B cell (primary cell): Measurements from ENCODE around the gene HSD17B14. TPM values are rescaled to one million over a fixed set of nuclear protein-coding genes. Genes with fewer than 3 reads are reported as not detected.
A peak's percentile ranks its signal among the peaks of the same experiment; 100 is the strongest.

Experiments
- ATAC-seq: fragments of 200-7000 bp; cut with Tn5 transposase; one replicate; pipeline ENCODE4 v1.10.0; 2021; ENCODE audit warnings: low read depth, mild to moderate bottlenecking, moderate number of reproducible peaks, moderate library complexity
- CTCF ChIA-PET: fragments of 350-600 bp; sonication (Branson Sonifier 250); formaldehyde crosslinking; loops from one replicate; lab custom pipeline; 2021; ENCODE audit warnings: antibody characterized with exemption, inconsistent platforms; lab: Charles Lee
- POLR2A ChIA-PET: fragments of 350-600 bp; sonication (Branson Sonifier 250); formaldehyde crosslinking; loops from one replicate; lab custom pipeline; 2021; ENCODE audit warnings: antibody characterized with exemption; lab: Charles Lee
- DNase-seq: peaks from one replicate; pipeline ENCODE4 v3.0.0; 2013
- H2AFZ ChIP-seq: 2 replicates; pipeline ENCODE4 v1.6.1; 2012; ENCODE audit warnings: mild to moderate bottlenecking, low read depth, low read length; ENCODE audit not compliant: insufficient read depth, poor library complexity, severe bottlenecking
- H3K27ac ChIP-seq, 2 donors: 1 replicate in 1 of 2; 2 replicates in 1 of 2; pipeline ENCODE4 v1.5.1; 2012 to 2013; ENCODE audit warnings: low read length in 2 of 2, mild to moderate bottlenecking in 2 of 2, moderate library complexity in 1 of 2
- H3K27me3 ChIP-seq, 4 experiments: fragments of 200-600 bp in 1 of 4; sonication (generic) in 1 of 4; replicated peaks in 1 of 4; 1 replicate in 2 of 4; 2 replicates in 2 of 4; pipeline versions ENCODE4 v1.6.1 to v1.7.0; 2013 to 2016; ENCODE audit warnings: low read length in 3 of 4, mild to moderate bottlenecking in 2 of 4, mixed read lengths in 1 of 4, moderate library complexity in 1 of 4; ENCODE audit not compliant: insufficient read depth in 4 of 4, control insufficient read depth in 3 of 4; ENCODE audit errors: control extremely low read depth in 1 of 4
- H3K36me3 ChIP-seq, 2 experiments: replicated peaks in 1 of 2; 1 replicate in 1 of 2; 2 replicates in 1 of 2; pipeline versions ENCODE4 v1.6.1 to v1.7.1; 2013; ENCODE audit warnings: low read length in 1 of 2; ENCODE audit not compliant: insufficient read depth in 2 of 2, control insufficient read depth in 1 of 2; ENCODE audit errors: control extremely low read depth in 1 of 2, extremely low read depth in 1 of 2
- H3K4me1 ChIP-seq, 2 donors: fragments of 200-600 bp in 1 of 2; sonication (generic) in 1 of 2; 1 replicate in 1 of 2; 2 replicates in 1 of 2; pipeline versions ENCODE4 v1.5.1 to v1.6.1; 2013 to 2017; ENCODE audit warnings: low read length in 2 of 2; ENCODE audit not compliant: control insufficient read depth in 2 of 2, insufficient read depth in 2 of 2
- H3K4me2 ChIP-seq: replicated peaks from 2 replicates; pipeline ENCODE3; 2012; ENCODE audit warnings: mild to moderate bottlenecking, low read depth, low read length; ENCODE audit not compliant: poor library complexity, severe bottlenecking
- H3K4me3 ChIP-seq, 5 experiments: fragments of 200-600 bp in 1 of 5; sonication (generic) in 1 of 5; 1 replicate in 3 of 5; 2 replicates in 2 of 5; pipeline versions ENCODE4 v1.5.1 to v1.7.0; 2011 to 2016; ENCODE audit warnings: low read length in 4 of 5, mild to moderate bottlenecking in 4 of 5, low read depth in 2 of 5, control low read depth in 1 of 5, moderate library complexity in 1 of 5; ENCODE audit not compliant: insufficient read depth in 1 of 5; ENCODE audit errors: control extremely low read depth in 1 of 5, extremely low read depth in 1 of 5
- H3K79me2 ChIP-seq: fragments of 200-600 bp; sonication (generic); one replicate; pipeline ENCODE4 v1.6.0; 2016; ENCODE audit warnings: low read length; ENCODE audit not compliant: control insufficient read depth, insufficient read depth
- H3K9ac ChIP-seq: fragments of 200-600 bp; sonication (generic); 2 replicates; pipeline ENCODE4 v1.6.1; 2017; ENCODE audit warnings: mild to moderate bottlenecking, low read length, moderate library complexity
- H3K9me3 ChIP-seq, 3 donors: one replicate each; pipeline versions ENCODE4 v1.6.1 to v1.7.1; 2013; ENCODE audit warnings: low read length in 2 of 3; ENCODE audit not compliant: control insufficient read depth in 2 of 3, insufficient read depth in 1 of 3; ENCODE audit errors: control extremely low read depth in 1 of 3
- H4K20me1 ChIP-seq: 2 replicates; pipeline ENCODE4 v1.6.0; 2012; ENCODE audit warnings: mild to moderate bottlenecking, low read length; ENCODE audit not compliant: insufficient read depth, control insufficient read depth, poor library complexity, severe bottlenecking
- H3K27ac Mint-ChIP-seq: one replicate; pipeline ENCODE4 v1.8.0; 2021; ENCODE audit warnings: mixed read lengths
- H3K27me3 Mint-ChIP-seq: one replicate; pipeline ENCODE4 v1.8.0; 2021; ENCODE audit warnings: mixed read lengths
- H3K4me1 Mint-ChIP-seq: one replicate; pipeline ENCODE4 v1.8.0; 2021; ENCODE audit warnings: mixed read lengths
- H3K4me3 Mint-ChIP-seq: one replicate; pipeline ENCODE4 v1.8.0; 2021; ENCODE audit warnings: mixed read lengths
- H3K9me3 Mint-ChIP-seq: one replicate; pipeline ENCODE4 v1.8.0; 2022; ENCODE audit warnings: mixed read lengths; ENCODE audit not compliant: insufficient read depth
- EZH2 ChIP-seq: IDR thresholded peaks from 2 replicates; pipeline ENCODE4 v1.6.1; 2012; ENCODE audit warnings: borderline replicate concordance, low read depth, mild to moderate bottlenecking, moderate library complexity, low read length; ENCODE audit not compliant: insufficient read depth, poor library complexity, severe bottlenecking
- WGBS: methylation state at CpG from one replicate; pipeline ENCODE4 v1.1.5; 2013; ENCODE audit warnings: missing lambda C conversion rate; ENCODE audit not compliant: insufficient coverage; 5-methylcytosine and 5-hydroxymethylcytosine counted together
- intact Hi-C: fragments of 100-400 bp; cut with micrococcal nuclease; formaldehyde crosslinking; loops from one replicate; pipeline ENCODE4 v1.10.0; 2022
- polyA plus RNA-seq: library from polyadenylated mRNA; depleted of rRNA; stranded (reverse); fragments of >200 nt; gene quantifications from 2 replicates; pipeline ENCODE4 v1.2.3, GENCODE V29; 2012
- total RNA-seq, 2 donors: library from RNA; stranded (reverse); fragments of 120-200 nt in 1 of 2; gene quantifications; 1 replicate in 1 of 2; 2 replicates in 1 of 2; pipeline versions ENCODE4 v1.2.3 to v1.2.4, GENCODE V29; 2013 to 2022
- TF ChIP-seq, protein P1 (sequence below): fragments of 200-600 bp; IDR thresholded peaks from one replicate; pipeline ENCODE4 v1.8.0; 2022; ENCODE audit warnings: antibody characterized with exemption, mild to moderate bottlenecking

Gene HSD17B14
- total and polyA plus RNA-seq, 2 donors (not counting 1 experiment from before 2014, with no cell fraction given) = 2.5 to 2.9 TPM

DNA sequence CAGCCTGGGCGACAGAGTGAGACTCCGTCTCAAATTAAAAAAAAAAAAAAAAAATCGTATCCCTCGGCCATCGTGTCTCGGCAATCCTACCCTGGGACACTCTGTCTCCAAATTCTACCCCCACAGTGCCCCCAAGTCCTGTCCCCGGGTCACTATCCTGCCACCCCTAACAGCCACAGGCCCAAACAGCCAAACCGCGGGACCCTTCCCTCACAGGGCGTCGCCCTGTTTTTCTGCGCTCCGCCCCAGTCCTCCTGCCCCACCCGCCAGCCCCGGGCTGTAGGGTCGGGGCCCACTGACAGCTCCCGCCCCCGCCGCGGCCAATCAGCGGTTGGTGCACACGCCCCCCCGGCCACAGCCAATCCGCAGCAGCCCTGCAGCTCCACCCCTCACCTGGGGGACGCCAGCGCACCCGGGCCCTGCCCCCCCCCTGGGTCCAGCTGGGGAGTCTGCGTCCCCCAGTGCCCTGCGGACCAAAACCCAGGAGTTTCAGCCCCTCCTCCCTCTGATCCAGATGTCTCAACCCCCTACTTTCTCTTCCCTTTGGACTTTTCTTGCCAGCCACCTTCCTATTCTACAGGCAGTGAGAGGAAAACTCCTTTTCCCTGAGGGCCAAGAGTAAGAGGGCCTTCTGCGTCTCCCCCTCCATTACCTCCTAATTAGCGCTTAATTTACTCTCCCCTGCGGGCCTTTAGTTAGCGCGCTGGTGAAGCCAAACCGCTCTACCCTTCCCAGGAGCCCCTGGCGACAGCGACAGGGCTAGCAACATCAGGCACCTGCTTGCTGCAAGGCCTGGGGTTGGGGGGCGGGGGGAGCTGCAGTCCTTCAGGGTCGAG lies 24.0 kb downstream of the HSD17B14 start:
- H3K4me1 Mint-ChIP-seq = peaks cover 34% of the 10 kb centered on the region

More for the DNA sequence above, 24.0 kb downstream of the HSD17B14 start:
- H3K36me3 ChIP-seq = no peaks in the 10 kb centered on the region
- H3K79me2 ChIP-seq = no peaks in the 10 kb centered on the region
- H2AFZ ChIP-seq = peak overlapping the region; percentile 64
- H3K4me1 ChIP-seq = peaks cover 7 to 26% of the 10 kb centered on the region in 2 donors
- peak overlapping the region in 4 of 5 experiments; percentile 62 to 88 (median 74) for H3K4me3 ChIP-seq
- peak overlapping the region; percentile 58 for H3K9ac ChIP-seq
- Mint-ChIP-seq H3K27ac (peak overlapping the region; percentile 97), H3K27me3 (no peaks in the 10 kb centered on the region), H3K9me3 (no peaks in the 10 kb centered on the region), H3K4me3 (peak overlapping the region; percentile 93)
- no peaks in the 10 kb centered on the region for H3K27me3 ChIP-seq
- TF ChIP-seq, protein P1, sequence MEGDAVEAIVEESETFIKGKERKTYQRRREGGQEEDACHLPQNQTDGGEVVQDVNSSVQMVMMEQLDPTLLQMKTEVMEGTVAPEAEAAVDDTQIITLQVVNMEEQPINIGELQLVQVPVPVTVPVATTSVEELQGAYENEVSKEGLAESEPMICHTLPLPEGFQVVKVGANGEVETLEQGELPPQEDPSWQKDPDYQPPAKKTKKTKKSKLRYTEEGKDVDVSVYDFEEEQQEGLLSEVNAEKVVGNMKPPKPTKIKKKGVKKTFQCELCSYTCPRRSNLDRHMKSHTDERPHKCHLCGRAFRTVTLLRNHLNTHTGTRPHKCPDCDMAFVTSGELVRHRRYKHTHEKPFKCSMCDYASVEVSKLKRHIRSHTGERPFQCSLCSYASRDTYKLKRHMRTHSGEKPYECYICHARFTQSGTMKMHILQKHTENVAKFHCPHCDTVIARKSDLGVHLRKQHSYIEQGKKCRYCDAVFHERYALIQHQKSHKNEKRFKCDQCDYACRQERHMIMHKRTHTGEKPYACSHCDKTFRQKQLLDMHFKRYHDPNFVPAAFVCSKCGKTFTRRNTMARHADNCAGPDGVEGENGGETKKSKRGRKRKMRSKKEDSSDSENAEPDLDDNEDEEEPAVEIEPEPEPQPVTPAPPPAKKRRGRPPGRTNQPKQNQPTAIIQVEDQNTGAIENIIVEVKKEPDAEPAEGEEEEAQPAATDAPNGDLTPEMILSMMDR = no peak
- TF ChIP-seq EZH2 = no peak
- peak overlapping the region; percentile 81 for H3K4me2 ChIP-seq
- DNase-seq (peak; percentile 81), ATAC-seq (peak; percentile 83)
- H3K9me3 ChIP-seq = peaks cover 0 to 8% (median 0%) of the 10 kb centered on the region in 3 donors
- intact Hi-C loops = loop anchor here (1.0 kb wide), 1 partner anchor 23 kb away; no protein-coding TSS in a partner anchor
- CTCF ChIA-PET = interaction anchor here (1.1 to 9.4 kb wide), 2 partner anchors 18 to 30 kb away, joined by 5 to 85 read pairs; no protein-coding TSS in a partner anchor
- POLR2A ChIA-PET = interaction anchor here (0.7 to 1.3 kb wide), 7 partner anchors 17 to 154 kb away, joined by 3 to 11 read pairs (median 4); no protein-coding TSS in a partner anchor
- H3K27ac ChIP-seq = peak overlapping the region; percentile 16 to 22
- WGBS = 6% methylated on average over 29 of the region's 39 CpGs
- no peaks in the 10 kb centered on the region for H4K20me1 ChIP-seq
